ENCODE data around the gene PRR14. TPM values are rescaled to one million over a fixed set of nuclear protein-coding genes. Genes with fewer than 3 reads are reported as not detected.

PRR14 gene
- total RNA-seq, 2 donors from 2014 or later: 21.2 to 35.4 TPM

DNA sequence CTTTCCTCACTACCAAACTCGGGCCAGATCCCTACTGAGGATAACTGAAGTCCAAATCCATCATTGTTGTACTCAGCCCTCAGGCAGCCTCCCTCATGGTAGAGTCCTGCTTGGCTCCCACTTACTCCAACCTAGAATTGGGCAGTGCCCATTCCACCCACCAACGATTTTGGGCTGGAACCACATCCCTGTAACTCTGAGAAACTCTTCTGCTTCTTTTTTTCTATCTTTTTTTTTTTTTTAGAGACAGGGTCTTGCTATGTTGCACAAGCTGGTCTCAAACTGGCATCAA is 1.2 kb downstream of the PRR14 start:
- H3K4me1 Mint-ChIP-seq: peaks cover 8% of the 10 kb centered on the region
- Histone ChIP-seq H3K9me3 (ENCODE audit: control insufficient read depth, low read length) (no peaks in the 10 kb centered on the region), H3K36me3 (ENCODE audit: control insufficient read depth, insufficient read depth, low read length) (peaks cover 20% of the 10 kb centered on the region), H3K4me3 (ENCODE audit: low read length) (peak overlapping the region; percentile 85), H3K9ac (ENCODE audit: extremely low read depth, low read length, poor library complexity, severe bottlenecking) (peak overlapping the region; percentile 13), H3K27me3 (ENCODE audit: control insufficient read depth, insufficient read depth, low read length, poor library complexity, severe bottlenecking) (no peaks in the 10 kb centered on the region), H3K27ac (ENCODE audit: low read depth, low read length) (no peak overlapping the region), H3K4me1 (ENCODE audit: control insufficient read depth, insufficient read depth, low read length) (no peaks in the 10 kb centered on the region)
- H3K36me3 Mint-ChIP-seq (ENCODE audit: low read depth): peaks cover 20% of the 10 kb centered on the region
- peak overlapping the region; percentile 88 for H3K4me3 Mint-ChIP-seq
- no peak for TF ChIP-seq CTCF (conservative IDR thresholded peaks at IDR 0.05)
- no peak overlapping the region for H3K27ac Mint-ChIP-seq
- WGBS, 2 experiments (ENCODE audit: insufficient coverage in 1 of 2, insufficient read length in 1 of 2): 47 to 50% methylated on average over 2 of the region's 2 CpGs
- no peaks in the 10 kb centered on the region for H3K9me3 Mint-ChIP-seq
- H3K27me3 Mint-ChIP-seq (ENCODE audit: insufficient read depth): peaks cover 33% of the 10 kb centered on the region
- no peak for DNase-seq

DNA sequence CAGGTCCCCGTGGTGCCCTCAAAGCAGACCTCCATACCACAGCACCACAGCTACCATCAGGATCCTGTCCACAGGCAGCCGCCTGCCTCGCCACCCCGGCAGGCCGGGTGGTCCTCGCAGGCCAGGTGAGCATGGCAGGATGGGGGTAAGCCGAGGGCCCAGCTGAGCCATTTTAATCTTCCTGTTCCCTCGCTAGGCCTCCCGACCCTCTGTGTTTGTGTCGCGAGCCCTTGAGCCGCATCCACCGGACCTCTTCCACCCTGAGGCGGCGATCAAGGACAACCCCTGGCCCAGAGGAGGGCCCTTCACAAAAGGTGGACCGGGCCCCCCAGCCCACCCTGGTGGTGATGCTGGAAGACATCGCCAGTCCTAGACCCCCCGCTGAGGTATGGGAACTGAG is 2.0 kb downstream of the PRR14 start:
- no peak for DNase-seq
- H3K36me3 ChIP-seq (ENCODE audit: control insufficient read depth, insufficient read depth, low read length): peaks cover 20% of the 10 kb centered on the region
- H3K36me3 Mint-ChIP-seq (ENCODE audit: low read depth): peaks cover 20% of the 10 kb centered on the region
- no peak for TF ChIP-seq CTCF (conservative IDR thresholded peaks at IDR 0.05)
- H3K27me3 Mint-ChIP-seq (ENCODE audit: insufficient read depth): peaks cover 26% of the 10 kb centered on the region
- peak overlapping the region; percentile 85 for H3K4me3 ChIP-seq (ENCODE audit: low read length)
- no peaks in the 10 kb centered on the region for H3K9me3 Mint-ChIP-seq
- H3K4me1 Mint-ChIP-seq: peaks cover 13% of the 10 kb centered on the region
- no peaks in the 10 kb centered on the region for H3K4me1 ChIP-seq (ENCODE audit: control insufficient read depth, insufficient read depth, low read length)
- H3K27me3 ChIP-seq (ENCODE audit: control insufficient read depth, insufficient read depth, low read length, poor library complexity, severe bottlenecking): no peaks in the 10 kb centered on the region
- H3K27ac Mint-ChIP-seq: no peak overlapping the region
- H3K27ac ChIP-seq (ENCODE audit: low read depth, low read length): no peak overlapping the region
- H3K9me3 ChIP-seq (ENCODE audit: control insufficient read depth, low read length): no peaks in the 10 kb centered on the region
- no peak overlapping the region for H3K9ac ChIP-seq (ENCODE audit: extremely low read depth, low read length, poor library complexity, severe bottlenecking)
- WGBS, 2 experiments (ENCODE audit: insufficient coverage in 1 of 2, insufficient read length in 1 of 2): 96 to 97% methylated on average over 13 to 18 of the region's 18 CpGs
- peak overlapping the region; percentile 88 for H3K4me3 Mint-ChIP-seq

GRCh38 chr16:30654856-30655255 is 4.1 kb downstream of the PRR14 start:
- no peak overlapping the region for H3K4me3 Mint-ChIP-seq
- H3K36me3 ChIP-seq (ENCODE audit: control insufficient read depth, insufficient read depth, low read length): peaks cover 20% of the 10 kb centered on the region
- H3K27ac ChIP-seq (ENCODE audit: low read depth, low read length): no peak overlapping the region
- peaks cover 14% of the 10 kb centered on the region for H3K27me3 Mint-ChIP-seq (ENCODE audit: insufficient read depth)
- no peaks in the 10 kb centered on the region for H3K9me3 ChIP-seq (ENCODE audit: control insufficient read depth, low read length)
- no peaks in the 10 kb centered on the region for H3K27me3 ChIP-seq (ENCODE audit: control insufficient read depth, insufficient read depth, low read length, poor library complexity, severe bottlenecking)
- no peaks in the 10 kb centered on the region for H3K9me3 Mint-ChIP-seq
- no peak for DNase-seq
- WGBS, 2 experiments (ENCODE audit: insufficient coverage in 1 of 2, insufficient read length in 1 of 2): 95 to 96% methylated on average over 4 to 18 of the region's 18 CpGs
- no peak for TF ChIP-seq CTCF (conservative IDR thresholded peaks at IDR 0.05)
- no peak overlapping the region for H3K4me3 ChIP-seq (ENCODE audit: low read length)
- no peak overlapping the region for H3K27ac Mint-ChIP-seq
- peaks cover 20% of the 10 kb centered on the region for H3K36me3 Mint-ChIP-seq (ENCODE audit: low read depth)
- H3K9ac ChIP-seq (ENCODE audit: extremely low read depth, low read length, poor library complexity, severe bottlenecking): no peak overlapping the region
- no peaks in the 10 kb centered on the region for H3K4me1 ChIP-seq (ENCODE audit: control insufficient read depth, insufficient read depth, low read length)
- peaks cover 13% of the 10 kb centered on the region for H3K4me1 Mint-ChIP-seq

All from endodermal cell (in vitro differentiated cells).